Neural crest cell (in vitro differentiated cells): ENCODE results near the gene RAB8B. TPM values are rescaled to one million over a fixed set of nuclear protein-coding genes. Genes with fewer than 3 reads are reported as not detected.

Source experiments
- DNase-seq: peaks from one replicate; pipeline ENCODE4 v3.0.0; 2021; ENCODE audit warnings: low read depth, mixed read lengths, low spot score
- H3K27ac Mint-ChIP-seq: one replicate; pipeline ENCODE4 v1.8.0; 2021; ENCODE audit warnings: mild to moderate bottlenecking, mixed read lengths; ENCODE audit not compliant: unreplicated experiment
- H3K27me3 Mint-ChIP-seq: 2 replicates; pipeline ENCODE4 v1.8.0; 2021; ENCODE audit warnings: low read depth, mild to moderate bottlenecking, mixed read lengths
- H3K36me3 Mint-ChIP-seq: 2 replicates; pipeline ENCODE4 v1.8.0; 2021; ENCODE audit warnings: low read depth, mild to moderate bottlenecking, mixed read lengths
- H3K4me1 Mint-ChIP-seq: 2 replicates; pipeline ENCODE4 v1.8.0; 2021; ENCODE audit warnings: mixed read lengths
- H3K4me3 Mint-ChIP-seq: one replicate; pipeline ENCODE4 v1.8.0; 2021; ENCODE audit warnings: mild to moderate bottlenecking, mixed read lengths
- H3K9me3 Mint-ChIP-seq: 2 replicates; pipeline ENCODE4 v1.8.0; 2021; ENCODE audit warnings: mixed read lengths
- total RNA-seq: library from RNA; stranded (reverse); gene quantifications from 2 replicates; pipeline ENCODE4 v1.2.1, GENCODE V29; 2021
- TF ChIP-seq, protein P1 (sequence below): fragments of 200-600 bp; sonication (generic); conservative IDR thresholded peaks from 2 replicates; pipeline ENCODE4 v1.5.0; 2021; ENCODE audit warnings: antibody characterized with exemption, mild to moderate bottlenecking

RAB8B gene
- total RNA-seq, 1 donor from 2014 or later: 51.0 TPM

DNA sequence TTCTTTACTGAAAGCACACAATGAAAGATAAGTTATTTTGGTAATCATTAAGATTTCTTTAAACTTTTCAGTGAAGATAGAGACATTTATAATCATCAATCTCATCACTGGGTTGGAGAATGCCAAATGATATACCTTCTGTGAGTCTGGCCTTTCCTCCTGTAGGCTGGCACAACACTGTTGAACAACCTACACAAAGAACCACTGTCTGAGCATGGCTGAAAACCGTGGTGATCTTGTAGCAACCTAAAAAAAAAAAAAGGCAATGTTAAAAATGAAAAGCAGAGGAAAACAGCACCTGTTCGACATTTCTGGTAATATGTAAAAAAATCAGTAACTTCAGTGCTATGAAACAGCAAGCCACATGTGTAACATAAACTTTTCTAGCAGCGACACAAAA lies 33.9 kb upstream of the RAB8B start:
- no peak for DNase-seq
- peaks cover 2% of the 10 kb centered on the region for H3K36me3 Mint-ChIP-seq
- no peaks in the 10 kb centered on the region for H3K9me3 Mint-ChIP-seq
- peaks cover 30% of the 10 kb centered on the region for H3K4me1 Mint-ChIP-seq
- peak overlapping the region; percentile 75 for H3K27ac Mint-ChIP-seq
- peak overlapping the region; percentile 100 for H3K4me3 Mint-ChIP-seq
- H3K27me3 Mint-ChIP-seq: no peaks in the 10 kb centered on the region
- TF ChIP-seq, protein P1, sequence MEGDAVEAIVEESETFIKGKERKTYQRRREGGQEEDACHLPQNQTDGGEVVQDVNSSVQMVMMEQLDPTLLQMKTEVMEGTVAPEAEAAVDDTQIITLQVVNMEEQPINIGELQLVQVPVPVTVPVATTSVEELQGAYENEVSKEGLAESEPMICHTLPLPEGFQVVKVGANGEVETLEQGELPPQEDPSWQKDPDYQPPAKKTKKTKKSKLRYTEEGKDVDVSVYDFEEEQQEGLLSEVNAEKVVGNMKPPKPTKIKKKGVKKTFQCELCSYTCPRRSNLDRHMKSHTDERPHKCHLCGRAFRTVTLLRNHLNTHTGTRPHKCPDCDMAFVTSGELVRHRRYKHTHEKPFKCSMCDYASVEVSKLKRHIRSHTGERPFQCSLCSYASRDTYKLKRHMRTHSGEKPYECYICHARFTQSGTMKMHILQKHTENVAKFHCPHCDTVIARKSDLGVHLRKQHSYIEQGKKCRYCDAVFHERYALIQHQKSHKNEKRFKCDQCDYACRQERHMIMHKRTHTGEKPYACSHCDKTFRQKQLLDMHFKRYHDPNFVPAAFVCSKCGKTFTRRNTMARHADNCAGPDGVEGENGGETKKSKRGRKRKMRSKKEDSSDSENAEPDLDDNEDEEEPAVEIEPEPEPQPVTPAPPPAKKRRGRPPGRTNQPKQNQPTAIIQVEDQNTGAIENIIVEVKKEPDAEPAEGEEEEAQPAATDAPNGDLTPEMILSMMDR: no peak

DNA sequence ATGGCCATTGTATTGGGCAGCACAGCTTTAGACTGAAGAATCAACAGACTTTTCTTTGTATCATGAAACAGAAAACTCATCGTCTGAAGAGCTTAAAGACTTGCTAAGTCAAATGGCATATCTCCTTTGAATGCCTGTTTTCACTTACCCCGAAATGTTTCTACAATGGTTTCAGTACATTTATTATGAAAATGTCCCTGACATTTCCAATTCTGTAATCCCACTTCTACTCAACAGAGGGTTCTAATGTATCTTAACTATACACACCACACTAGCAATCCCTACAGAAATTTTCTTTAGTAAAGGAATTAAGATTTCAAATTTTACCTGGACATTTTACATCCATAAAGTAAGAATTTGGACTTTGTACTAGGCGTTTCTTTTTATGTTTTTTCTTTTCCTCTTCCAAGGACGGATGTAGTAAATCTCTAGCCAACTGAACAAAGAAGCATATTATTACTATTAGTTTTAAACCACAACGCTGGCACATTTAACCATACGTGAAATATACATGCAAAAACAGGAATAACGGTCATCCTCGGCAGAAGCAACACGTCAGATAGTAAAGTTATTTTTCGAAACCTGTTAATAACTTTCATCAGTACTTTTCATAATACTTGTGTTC lies 33.2 kb upstream of the RAB8B start:
- Mint-ChIP-seq H3K27me3 (no peaks in the 10 kb centered on the region), H3K4me1 (peaks cover 30% of the 10 kb centered on the region), H3K9me3 (no peaks in the 10 kb centered on the region), H3K4me3 (peak overlapping the region; percentile 100), H3K27ac (peak overlapping the region; percentile 97), H3K36me3 (peaks cover 2% of the 10 kb centered on the region)
- TF ChIP-seq, protein P1: no peak
- DNase-seq: no peak

DNA sequence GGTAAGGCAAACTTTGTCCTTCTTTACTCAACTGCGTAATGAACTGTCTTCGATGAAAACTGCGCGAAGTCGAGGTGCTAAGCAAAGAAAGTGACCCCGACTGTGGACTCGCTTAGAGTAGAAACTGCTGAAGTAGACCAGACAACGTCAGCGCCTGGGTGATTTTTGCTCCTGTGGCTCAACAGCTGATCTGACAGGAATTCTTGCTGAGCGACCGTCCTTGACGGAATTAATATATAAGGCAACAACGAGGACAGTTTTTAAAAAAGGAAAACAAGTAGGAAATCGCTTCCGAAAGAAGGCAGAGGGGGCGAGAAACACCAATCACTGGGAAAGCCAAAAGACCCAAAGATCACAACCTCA lies 32.7 kb upstream of the RAB8B start:
- peaks cover 2% of the 10 kb centered on the region for H3K36me3 Mint-ChIP-seq
- peak overlapping the region; percentile 100 for H3K4me3 Mint-ChIP-seq
- DNase-seq: peak; percentile 11
- H3K4me1 Mint-ChIP-seq: peaks cover 30% of the 10 kb centered on the region
- H3K9me3 Mint-ChIP-seq: no peaks in the 10 kb centered on the region
- TF ChIP-seq, protein P1: no peak
- peak overlapping the region; percentile 97 for H3K27ac Mint-ChIP-seq
- no peaks in the 10 kb centered on the region for H3K27me3 Mint-ChIP-seq

DNA sequence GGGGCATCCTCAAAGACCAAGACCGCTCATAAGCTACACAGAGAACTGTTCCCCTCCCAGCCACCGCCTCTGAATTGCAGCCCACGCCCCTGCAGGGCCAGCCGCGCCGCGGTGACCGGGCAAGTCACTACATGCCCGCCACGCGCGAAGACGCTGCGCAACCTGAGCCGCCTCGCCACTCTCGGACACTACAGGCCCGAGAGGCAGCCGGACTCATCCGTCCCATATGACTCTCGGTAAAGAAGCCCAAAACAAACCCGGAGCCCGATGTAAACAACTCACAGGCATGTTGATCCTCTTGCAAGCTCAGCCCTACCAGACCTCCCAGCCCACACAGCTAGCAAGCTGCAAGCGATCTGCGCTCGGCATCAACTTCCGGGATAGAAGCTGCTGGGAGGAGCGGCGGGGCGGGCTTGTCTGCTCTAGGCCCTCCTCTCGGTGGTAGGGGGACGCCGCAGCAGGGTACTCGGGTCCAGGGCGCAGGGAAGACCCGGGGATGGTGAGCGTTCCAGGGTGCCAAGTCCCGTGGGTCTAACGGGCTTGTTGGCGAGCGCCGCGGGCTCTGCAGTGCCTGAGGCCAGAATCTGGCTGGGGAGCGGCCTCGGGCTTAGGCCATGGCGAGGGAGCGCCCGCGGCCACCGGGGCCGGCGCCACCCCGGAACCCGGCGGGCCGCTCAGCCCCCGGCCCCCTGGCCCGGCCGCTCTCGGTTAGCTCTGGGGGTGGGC lies 32.1 kb upstream of the RAB8B start, which contains the start of gene RPS27L:
Gene RPS27L, minus strand, starts transcription at position 360 of the 726 bp plus-strand sequence. Its CDS starts 72 bp downstream, at position 288.
- no peaks in the 10 kb centered on the region for H3K9me3 Mint-ChIP-seq
- no peaks in the 10 kb centered on the region for H3K27me3 Mint-ChIP-seq
- H3K4me3 Mint-ChIP-seq: peak within 1 kb of the TSS; percentile 100
- peaks cover 2% of the 10 kb centered on the region for H3K36me3 Mint-ChIP-seq
- TF ChIP-seq, protein P1: no peak
- H3K27ac Mint-ChIP-seq: peak within 1 kb of the TSS; percentile 98
- peaks cover 30% of the 10 kb centered on the region for H3K4me1 Mint-ChIP-seq
- DNase-seq: peak; percentile 81

DNA sequence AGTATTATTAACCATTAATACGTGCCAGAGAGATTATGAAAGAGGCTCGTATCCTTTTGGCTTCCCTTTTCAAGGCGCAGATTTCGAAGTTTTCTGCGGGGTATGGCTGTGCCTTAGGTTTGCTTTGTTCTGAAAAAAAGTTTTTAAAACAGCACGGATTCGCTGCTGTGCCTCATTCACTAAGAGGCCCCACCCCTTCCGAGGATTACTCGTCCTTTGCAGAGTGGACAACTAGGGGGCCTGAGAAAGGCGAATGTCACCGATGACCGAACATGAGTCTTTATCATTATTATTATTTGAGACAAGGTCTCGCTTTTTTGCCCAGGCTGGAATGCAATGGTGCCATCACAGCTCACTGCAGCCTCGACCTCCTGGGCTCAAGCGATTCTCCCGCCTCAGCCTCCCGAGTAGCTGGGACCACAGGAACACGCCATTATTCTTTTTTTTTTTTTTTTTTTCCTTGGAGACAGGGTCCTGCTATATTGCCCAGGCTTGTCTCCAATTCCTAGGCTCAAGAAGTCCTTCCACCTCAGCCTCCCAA lies 31.4 kb upstream of the RAB8B start:
- Mint-ChIP-seq H3K9me3 (no peaks in the 10 kb centered on the region), H3K36me3 (peaks cover 2% of the 10 kb centered on the region), H3K4me1 (peaks cover 31% of the 10 kb centered on the region)

More for the DNA sequence above, 31.4 kb upstream of the RAB8B start:
- DNase-seq: peak; percentile 50
- peak overlapping the region; percentile 98 for H3K4me3 Mint-ChIP-seq
- H3K27me3 Mint-ChIP-seq: no peaks in the 10 kb centered on the region
- TF ChIP-seq, protein P1: peak; percentile 27
- H3K27ac Mint-ChIP-seq: peak overlapping the region; percentile 98
